Activated B cell treated with CpG ODN at 0.5 μM for 24 hours (primary cell): ENCODE results near the gene BAHCC1. TPM values are rescaled to one million over a fixed set of nuclear protein-coding genes. Genes with fewer than 3 reads are reported as not detected.

Experiments
- ATAC-seq: fragments of 200-7000 bp; cut with Tn5 transposase; one replicate; pipeline ENCODE4 v1.10.0; 2021; ENCODE audit warnings: low read depth, mild to moderate bottlenecking, moderate library complexity
- CTCF ChIA-PET: fragments of 350-600 bp; sonication (Branson Sonifier 250); formaldehyde crosslinking; loops from one replicate; lab custom pipeline; 2021; ENCODE audit warnings: antibody characterized with exemption; lab: Charles Lee
- POLR2A ChIA-PET: fragments of 350-600 bp; sonication (Branson Sonifier 250); formaldehyde crosslinking; loops from one replicate; lab custom pipeline; 2021; ENCODE audit warnings: antibody characterized with exemption; lab: Charles Lee
- DNase-seq: peaks from one replicate; pipeline ENCODE4 v3.0.0; 2022
- H3K27ac Mint-ChIP-seq: one replicate; pipeline ENCODE4 v1.8.0; 2020; ENCODE audit warnings: mixed read lengths
- H3K27me3 Mint-ChIP-seq: one replicate; pipeline ENCODE4 v1.8.0; 2021; ENCODE audit warnings: mixed read lengths
- H3K36me3 Mint-ChIP-seq: one replicate; pipeline ENCODE4 v1.8.0; 2021; ENCODE audit warnings: low read depth, mixed read lengths
- H3K4me1 Mint-ChIP-seq: one replicate; pipeline ENCODE4 v1.8.0; 2021; ENCODE audit warnings: mixed read lengths
- H3K4me3 Mint-ChIP-seq: one replicate; pipeline ENCODE4 v1.8.0; 2020; ENCODE audit warnings: mild to moderate bottlenecking, mixed read lengths
- H3K9me3 Mint-ChIP-seq: one replicate; pipeline ENCODE4 v1.8.0; 2020; ENCODE audit warnings: mixed read lengths
- CTCF ChIP-seq: fragments of 200-600 bp; IDR thresholded peaks from one replicate; pipeline ENCODE4 v1.8.0; 2022; ENCODE audit warnings: antibody characterized with exemption, mild to moderate bottlenecking
- intact Hi-C: fragments of 100-400 bp; cut with micrococcal nuclease; formaldehyde crosslinking; loops from one replicate; pipeline ENCODE4 v1.15.1; 2024
- total RNA-seq: library from RNA; stranded (reverse); gene quantifications from 2 replicates; pipeline ENCODE4 v1.2.3, GENCODE V29; 2022

Gene BAHCC1
- total RNA-seq, 1 donor from 2014 or later, result 0.13 TPM

- DNase-seq (no peak), ATAC-seq (no peak)
- no peaks in the 10 kb centered on the region for H3K4me1 Mint-ChIP-seq
- intact Hi-C loops, result no loop called here
- H3K36me3 Mint-ChIP-seq, result no peaks in the 10 kb centered on the region
- no peak for TF ChIP-seq CTCF
- H3K4me3 Mint-ChIP-seq, result no peak overlapping the region
- H3K27ac Mint-ChIP-seq, result no peak overlapping the region
- peaks cover 6% of the 10 kb centered on the region for H3K27me3 Mint-ChIP-seq
- CTCF ChIA-PET, result no interaction called here
- POLR2A ChIA-PET, result interaction anchor here (0.8 to 1.0 kb wide), 2 partner anchors 11 to 14 kb away, joined by 3 to 4 read pairs; no protein-coding TSS in a partner anchor
- H3K9me3 Mint-ChIP-seq, result no peaks in the 10 kb centered on the region
Observed at GRCh38 chr17:81494626-81495377, 99.5 kb downstream of the BAHCC1 start.

- H3K27me3 Mint-ChIP-seq, result no peaks in the 10 kb centered on the region
- no peaks in the 10 kb centered on the region for H3K36me3 Mint-ChIP-seq
- ChIA-PET POLR2A (interaction anchor here (0.9 to 1.4 kb wide), 4 partner anchors 8 to 18 kb away, joined by 3 to 4 read pairs (median 4); no protein-coding TSS in a partner anchor), CTCF (no interaction called here)
- DNase-seq, result no peak
- ATAC-seq, result no peak
- intact Hi-C loops, result no loop called here
- no peaks in the 10 kb centered on the region for H3K9me3 Mint-ChIP-seq
- no peaks in the 10 kb centered on the region for H3K4me1 Mint-ChIP-seq
- no peak overlapping the region for H3K4me3 Mint-ChIP-seq
- no peak overlapping the region for H3K27ac Mint-ChIP-seq
- no peak for TF ChIP-seq CTCF
Observed at GRCh38 chr17:81498953-81499600, 103.8 kb downstream of the BAHCC1 start.

GRCh38 chr17:81499601-81499970 lies 104.3 kb downstream of the BAHCC1 start:
- Mint-ChIP-seq H3K27me3 (no peaks in the 10 kb centered on the region), H3K4me3 (no peak overlapping the region), H3K9me3 (no peaks in the 10 kb centered on the region), H3K4me1 (no peaks in the 10 kb centered on the region), H3K27ac (no peak overlapping the region), H3K36me3 (no peaks in the 10 kb centered on the region)
- ChIA-PET CTCF (no interaction called here), POLR2A (interaction anchor here (0.9 to 1.4 kb wide), 3 partner anchors 9 to 18 kb away, joined by 4 read pairs; partner anchors contain the start of gene ACTG1)
- no peak for TF ChIP-seq CTCF
- no peak for DNase-seq
- intact Hi-C loops, result no loop called here
- ATAC-seq, result no peak

GRCh38 chr17:81500047-81500446 lies 104.8 kb downstream of the BAHCC1 start:
- Mint-ChIP-seq H3K27ac (no peak overlapping the region), H3K27me3 (no peaks in the 10 kb centered on the region), H3K4me1 (no peaks in the 10 kb centered on the region), H3K36me3 (no peaks in the 10 kb centered on the region), H3K9me3 (no peaks in the 10 kb centered on the region), H3K4me3 (no peak overlapping the region)
- intact Hi-C loops, result no loop called here
- POLR2A ChIA-PET, result interaction anchor here (0.8 to 1.4 kb wide), 5 partner anchors 9 to 641 kb away, joined by 3 to 6 read pairs (median 4); partner anchors contain the start of gene ACTG1
- ATAC-seq (no peak), DNase-seq (no peak)
- no peak for TF ChIP-seq CTCF
- CTCF ChIA-PET, result no interaction called here

GRCh38 chr17:81502471-81503017 lies 107.3 kb downstream of the BAHCC1 start:
- Mint-ChIP-seq H3K4me1 (no peaks in the 10 kb centered on the region), H3K27ac (no peak overlapping the region), H3K27me3 (no peaks in the 10 kb centered on the region), H3K36me3 (no peaks in the 10 kb centered on the region), H3K9me3 (no peaks in the 10 kb centered on the region), H3K4me3 (no peak overlapping the region)
- ATAC-seq (no peak), DNase-seq (no peak)
- intact Hi-C loops, result no loop called here
- ChIA-PET POLR2A (interaction anchor here (0.7 to 0.9 kb wide), 3 partner anchors 10 to 1700 kb away, joined by 3 read pairs; partner anchors contain the start of gene ACTG1), CTCF (no interaction called here)
- TF ChIP-seq CTCF, result no peak
